WTC11 (cell line): Measurements from ENCODE around the gene SSC5D. TPM values are rescaled to one million over a fixed set of nuclear protein-coding genes. Genes with fewer than 3 reads are reported as not detected.

Experiments used
- CREM ChIP-seq: sonication (generic); formaldehyde crosslinking; IDR thresholded peaks from 2 replicates; pipeline ENCODE4 v1.8.1; 2022; ENCODE audit warnings: mild to moderate bottlenecking, missing genetic modification reagents, moderate library complexity
- CTCF ChIP-seq: fragments of 200-600 bp; IDR thresholded peaks from 2 replicates; pipeline ENCODE4 v1.8.0; 2022; ENCODE audit warnings: antibody characterized with exemption
- FOXK1 ChIP-seq: sonication (generic); formaldehyde crosslinking; IDR thresholded peaks from 2 replicates; pipeline ENCODE4 v1.8.0; 2022; ENCODE audit warnings: mild to moderate bottlenecking, moderate library complexity, missing genetic modification reagents
- HMGA2 ChIP-seq: fragments of 250-450 bp; sonication (Bioruptor Pico); IDR thresholded peaks from 2 replicates; pipeline ENCODE4 v1.4.0; 2021; ENCODE audit warnings: mild to moderate bottlenecking, moderate library complexity
- HMGXB4 ChIP-seq: sonication (generic); formaldehyde crosslinking; IDR thresholded peaks from 2 replicates; pipeline ENCODE4 v1.8.1; 2023; ENCODE audit warnings: mild to moderate bottlenecking, moderate library complexity, missing genetic modification reagents
- NFATC4 ChIP-seq: fragments of 250-450 bp; sonication (Bioruptor Pico); IDR thresholded peaks from 2 replicates; pipeline ENCODE4 v1.9.0; 2021; ENCODE audit warnings: mild to moderate bottlenecking
- NR1H2 ChIP-seq: sonication (generic); formaldehyde crosslinking; IDR thresholded peaks from 2 replicates; pipeline ENCODE4 v1.9.0; 2021; ENCODE audit warnings: mild to moderate bottlenecking, moderate library complexity, missing genetic modification reagents
- PREB ChIP-seq: sonication (generic); formaldehyde crosslinking; IDR thresholded peaks from 2 replicates; pipeline ENCODE4 v1.8.1; 2022; ENCODE audit warnings: mild to moderate bottlenecking, missing genetic modification reagents, moderate library complexity, borderline replicate concordance
- PRRX2 ChIP-seq: fragments of 250-450 bp; sonication (Bioruptor Pico); IDR thresholded peaks from 2 replicates; pipeline ENCODE4 v1.8.0; 2021; ENCODE audit warnings: mild to moderate bottlenecking
- SMAD4 ChIP-seq: sonication (generic); formaldehyde crosslinking; IDR thresholded peaks from 2 replicates; pipeline ENCODE4 v1.8.0; 2022; ENCODE audit warnings: mild to moderate bottlenecking, missing genetic modification reagents
- USF1 ChIP-seq: sonication (generic); formaldehyde crosslinking; IDR thresholded peaks from 2 replicates; pipeline ENCODE4 v1.8.0; 2022; ENCODE audit warnings: mild to moderate bottlenecking, missing genetic modification reagents
- ZNF263 ChIP-seq: sonication (generic); formaldehyde crosslinking; IDR thresholded peaks from 2 replicates; pipeline ENCODE4 v1.8.1; 2022; ENCODE audit warnings: low read depth, mild to moderate bottlenecking, moderate library complexity, missing genetic modification reagents
- ZNF671 ChIP-seq: fragments of 250-450 bp; sonication (Bioruptor Pico); IDR thresholded peaks from 2 replicates; pipeline ENCODE4 v1.8.0; 2021; ENCODE audit warnings: mild to moderate bottlenecking
- ZSCAN18 ChIP-seq: fragments of 250-450 bp; sonication (Bioruptor Pico); IDR thresholded peaks from 2 replicates; pipeline ENCODE4 v2.1.2; 2022; ENCODE audit warnings: mild to moderate bottlenecking, moderate library complexity
- total RNA-seq: library from RNA; stranded (reverse); gene quantifications from 3 replicates; pipeline ENCODE4 v1.2.3, GENCODE V29; 2021
- TF ChIP-seq, protein P1 (sequence below): fragments of 250-450 bp; sonication (Bioruptor Pico); IDR thresholded peaks from 2 replicates; pipeline ENCODE4 v1.9.0; 2021; ENCODE audit warnings: mild to moderate bottlenecking
- TF ChIP-seq, protein P2 (sequence below): fragments of 250-450 bp; sonication (Bioruptor Pico); IDR thresholded peaks from 2 replicates; pipeline ENCODE4 v1.9.0; 2021; ENCODE audit warnings: mild to moderate bottlenecking, borderline replicate concordance
- TF ChIP-seq, protein P3 (sequence below): sonication (generic); formaldehyde crosslinking; IDR thresholded peaks from 2 replicates; pipeline ENCODE4 v1.8.1; 2023; ENCODE audit warnings: mild to moderate bottlenecking, missing genetic modification reagents, borderline replicate concordance
- TF ChIP-seq, protein P4 (sequence below): sonication (generic); formaldehyde crosslinking; IDR thresholded peaks from 2 replicates; pipeline ENCODE4 v1.8.1; 2022; ENCODE audit warnings: low read depth, missing genetic modification reagents, borderline replicate concordance

Gene SSC5D
- total RNA-seq, 1 experiment from 2014 or later, result 2.9 TPM

DNA sequence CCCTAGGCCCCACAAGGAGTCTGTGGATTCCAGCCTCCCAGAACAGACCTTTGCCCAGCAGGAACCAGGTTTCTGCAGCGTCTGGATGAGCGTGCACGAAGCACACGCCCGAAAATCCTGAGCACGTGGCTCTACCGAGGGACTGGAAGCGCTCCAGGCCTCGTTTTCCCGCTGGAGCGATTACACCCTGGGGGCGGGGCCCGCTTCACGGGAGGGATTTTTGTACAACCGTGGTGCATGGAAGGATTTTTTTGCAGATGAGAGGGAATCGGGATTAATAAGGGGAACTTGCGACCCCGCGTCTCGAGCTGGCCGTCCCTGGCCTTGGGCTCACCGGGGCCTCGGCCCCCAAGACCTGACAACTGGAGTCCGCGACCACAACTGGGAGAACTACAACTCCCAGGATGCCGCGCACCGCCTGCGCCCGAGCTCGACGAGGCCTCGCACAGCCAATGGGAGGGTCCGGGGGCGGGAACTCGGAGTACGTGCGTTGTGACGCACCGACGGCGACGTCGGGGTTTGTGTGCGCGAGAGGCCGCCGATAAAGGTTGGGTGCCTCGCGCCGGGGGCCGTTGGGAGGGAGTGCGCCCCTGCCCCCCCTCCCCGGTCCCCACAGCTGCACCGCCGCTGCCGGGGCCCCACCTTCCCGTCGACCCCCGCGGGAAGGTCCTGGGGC, 12.0 kb upstream of the SSC5D start, which contains the start of gene ZNF628 (continued):
- TF ChIP-seq, protein P1, sequence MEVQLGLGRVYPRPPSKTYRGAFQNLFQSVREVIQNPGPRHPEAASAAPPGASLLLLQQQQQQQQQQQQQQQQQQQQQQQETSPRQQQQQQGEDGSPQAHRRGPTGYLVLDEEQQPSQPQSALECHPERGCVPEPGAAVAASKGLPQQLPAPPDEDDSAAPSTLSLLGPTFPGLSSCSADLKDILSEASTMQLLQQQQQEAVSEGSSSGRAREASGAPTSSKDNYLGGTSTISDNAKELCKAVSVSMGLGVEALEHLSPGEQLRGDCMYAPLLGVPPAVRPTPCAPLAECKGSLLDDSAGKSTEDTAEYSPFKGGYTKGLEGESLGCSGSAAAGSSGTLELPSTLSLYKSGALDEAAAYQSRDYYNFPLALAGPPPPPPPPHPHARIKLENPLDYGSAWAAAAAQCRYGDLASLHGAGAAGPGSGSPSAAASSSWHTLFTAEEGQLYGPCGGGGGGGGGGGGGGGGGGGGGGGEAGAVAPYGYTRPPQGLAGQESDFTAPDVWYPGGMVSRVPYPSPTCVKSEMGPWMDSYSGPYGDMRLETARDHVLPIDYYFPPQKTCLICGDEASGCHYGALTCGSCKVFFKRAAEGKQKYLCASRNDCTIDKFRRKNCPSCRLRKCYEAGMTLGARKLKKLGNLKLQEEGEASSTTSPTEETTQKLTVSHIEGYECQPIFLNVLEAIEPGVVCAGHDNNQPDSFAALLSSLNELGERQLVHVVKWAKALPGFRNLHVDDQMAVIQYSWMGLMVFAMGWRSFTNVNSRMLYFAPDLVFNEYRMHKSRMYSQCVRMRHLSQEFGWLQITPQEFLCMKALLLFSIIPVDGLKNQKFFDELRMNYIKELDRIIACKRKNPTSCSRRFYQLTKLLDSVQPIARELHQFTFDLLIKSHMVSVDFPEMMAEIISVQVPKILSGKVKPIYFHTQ, result no peak
- TF ChIP-seq, protein P2, sequence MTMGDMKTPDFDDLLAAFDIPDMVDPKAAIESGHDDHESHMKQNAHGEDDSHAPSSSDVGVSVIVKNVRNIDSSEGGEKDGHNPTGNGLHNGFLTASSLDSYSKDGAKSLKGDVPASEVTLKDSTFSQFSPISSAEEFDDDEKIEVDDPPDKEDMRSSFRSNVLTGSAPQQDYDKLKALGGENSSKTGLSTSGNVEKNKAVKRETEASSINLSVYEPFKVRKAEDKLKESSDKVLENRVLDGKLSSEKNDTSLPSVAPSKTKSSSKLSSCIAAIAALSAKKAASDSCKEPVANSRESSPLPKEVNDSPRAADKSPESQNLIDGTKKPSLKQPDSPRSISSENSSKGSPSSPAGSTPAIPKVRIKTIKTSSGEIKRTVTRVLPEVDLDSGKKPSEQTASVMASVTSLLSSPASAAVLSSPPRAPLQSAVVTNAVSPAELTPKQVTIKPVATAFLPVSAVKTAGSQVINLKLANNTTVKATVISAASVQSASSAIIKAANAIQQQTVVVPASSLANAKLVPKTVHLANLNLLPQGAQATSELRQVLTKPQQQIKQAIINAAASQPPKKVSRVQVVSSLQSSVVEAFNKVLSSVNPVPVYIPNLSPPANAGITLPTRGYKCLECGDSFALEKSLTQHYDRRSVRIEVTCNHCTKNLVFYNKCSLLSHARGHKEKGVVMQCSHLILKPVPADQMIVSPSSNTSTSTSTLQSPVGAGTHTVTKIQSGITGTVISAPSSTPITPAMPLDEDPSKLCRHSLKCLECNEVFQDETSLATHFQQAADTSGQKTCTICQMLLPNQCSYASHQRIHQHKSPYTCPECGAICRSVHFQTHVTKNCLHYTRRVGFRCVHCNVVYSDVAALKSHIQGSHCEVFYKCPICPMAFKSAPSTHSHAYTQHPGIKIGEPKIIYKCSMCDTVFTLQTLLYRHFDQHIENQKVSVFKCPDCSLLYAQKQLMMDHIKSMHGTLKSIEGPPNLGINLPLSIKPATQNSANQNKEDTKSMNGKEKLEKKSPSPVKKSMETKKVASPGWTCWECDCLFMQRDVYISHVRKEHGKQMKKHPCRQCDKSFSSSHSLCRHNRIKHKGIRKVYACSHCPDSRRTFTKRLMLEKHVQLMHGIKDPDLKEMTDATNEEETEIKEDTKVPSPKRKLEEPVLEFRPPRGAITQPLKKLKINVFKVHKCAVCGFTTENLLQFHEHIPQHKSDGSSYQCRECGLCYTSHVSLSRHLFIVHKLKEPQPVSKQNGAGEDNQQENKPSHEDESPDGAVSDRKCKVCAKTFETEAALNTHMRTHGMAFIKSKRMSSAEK (CRISPR knock-in tag), result no peak
- TF ChIP-seq NFATC4 (CRISPR knock-in tag), result no peak
- no peak for TF ChIP-seq PREB (CRISPR knock-in tag)
- peak; percentile 33 for TF ChIP-seq FOXK1 (CRISPR knock-in tag)
- no peak for TF ChIP-seq ZNF263 (CRISPR knock-in tag)
- TF ChIP-seq CTCF, result no peak
- peak; percentile 88; the same call in 1 of the 2 replicates for TF ChIP-seq NR1H2 (CRISPR knock-in tag)
- TF ChIP-seq ZSCAN18 (CRISPR knock-in tag), result no peak
- peak; percentile 74; the same call in 1 of the 2 replicates for TF ChIP-seq USF1 (CRISPR knock-in tag)
- no peak for TF ChIP-seq HMGA2
- TF ChIP-seq ZNF671, result no peak
- TF ChIP-seq SMAD4, result peak; percentile 88
- TF ChIP-seq, protein P3, sequence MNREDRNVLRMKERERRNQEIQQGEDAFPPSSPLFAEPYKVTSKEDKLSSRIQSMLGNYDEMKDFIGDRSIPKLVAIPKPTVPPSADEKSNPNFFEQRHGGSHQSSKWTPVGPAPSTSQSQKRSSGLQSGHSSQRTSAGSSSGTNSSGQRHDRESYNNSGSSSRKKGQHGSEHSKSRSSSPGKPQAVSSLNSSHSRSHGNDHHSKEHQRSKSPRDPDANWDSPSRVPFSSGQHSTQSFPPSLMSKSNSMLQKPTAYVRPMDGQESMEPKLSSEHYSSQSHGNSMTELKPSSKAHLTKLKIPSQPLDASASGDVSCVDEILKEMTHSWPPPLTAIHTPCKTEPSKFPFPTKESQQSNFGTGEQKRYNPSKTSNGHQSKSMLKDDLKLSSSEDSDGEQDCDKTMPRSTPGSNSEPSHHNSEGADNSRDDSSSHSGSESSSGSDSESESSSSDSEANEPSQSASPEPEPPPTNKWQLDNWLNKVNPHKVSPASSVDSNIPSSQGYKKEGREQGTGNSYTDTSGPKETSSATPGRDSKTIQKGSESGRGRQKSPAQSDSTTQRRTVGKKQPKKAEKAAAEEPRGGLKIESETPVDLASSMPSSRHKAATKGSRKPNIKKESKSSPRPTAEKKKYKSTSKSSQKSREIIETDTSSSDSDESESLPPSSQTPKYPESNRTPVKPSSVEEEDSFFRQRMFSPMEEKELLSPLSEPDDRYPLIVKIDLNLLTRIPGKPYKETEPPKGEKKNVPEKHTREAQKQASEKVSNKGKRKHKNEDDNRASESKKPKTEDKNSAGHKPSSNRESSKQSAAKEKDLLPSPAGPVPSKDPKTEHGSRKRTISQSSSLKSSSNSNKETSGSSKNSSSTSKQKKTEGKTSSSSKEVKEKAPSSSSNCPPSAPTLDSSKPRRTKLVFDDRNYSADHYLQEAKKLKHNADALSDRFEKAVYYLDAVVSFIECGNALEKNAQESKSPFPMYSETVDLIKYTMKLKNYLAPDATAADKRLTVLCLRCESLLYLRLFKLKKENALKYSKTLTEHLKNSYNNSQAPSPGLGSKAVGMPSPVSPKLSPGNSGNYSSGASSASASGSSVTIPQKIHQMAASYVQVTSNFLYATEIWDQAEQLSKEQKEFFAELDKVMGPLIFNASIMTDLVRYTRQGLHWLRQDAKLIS (CRISPR knock-in tag), result no peak
- peak; percentile 49; the same call in 1 of the 2 replicates for TF ChIP-seq HMGXB4 (CRISPR knock-in tag)
- TF ChIP-seq CREM, result peak; percentile 95
- TF ChIP-seq PRRX2 (CRISPR knock-in tag), result no peak
- TF ChIP-seq, protein P4, sequence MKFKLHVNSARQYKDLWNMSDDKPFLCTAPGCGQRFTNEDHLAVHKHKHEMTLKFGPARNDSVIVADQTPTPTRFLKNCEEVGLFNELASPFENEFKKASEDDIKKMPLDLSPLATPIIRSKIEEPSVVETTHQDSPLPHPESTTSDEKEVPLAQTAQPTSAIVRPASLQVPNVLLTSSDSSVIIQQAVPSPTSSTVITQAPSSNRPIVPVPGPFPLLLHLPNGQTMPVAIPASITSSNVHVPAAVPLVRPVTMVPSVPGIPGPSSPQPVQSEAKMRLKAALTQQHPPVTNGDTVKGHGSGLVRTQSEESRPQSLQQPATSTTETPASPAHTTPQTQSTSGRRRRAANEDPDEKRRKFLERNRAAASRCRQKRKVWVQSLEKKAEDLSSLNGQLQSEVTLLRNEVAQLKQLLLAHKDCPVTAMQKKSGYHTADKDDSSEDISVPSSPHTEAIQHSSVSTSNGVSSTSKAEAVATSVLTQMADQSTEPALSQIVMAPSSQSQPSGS (CRISPR knock-in tag), result 0 out of 2 replicates have a peak, but pooled peaks have one; percentile 47
